Measurements from ENCODE around the gene MADD. TPM values are rescaled to one million over a fixed set of nuclear protein-coding genes. Genes with fewer than 3 reads are reported as not detected.
A peak's percentile ranks its signal among the peaks of the same experiment; 100 is the strongest.

MADD gene
- total RNA-seq, 2 experiments from 2014 or later, result 58.2 to 62.1 TPM

DNA sequence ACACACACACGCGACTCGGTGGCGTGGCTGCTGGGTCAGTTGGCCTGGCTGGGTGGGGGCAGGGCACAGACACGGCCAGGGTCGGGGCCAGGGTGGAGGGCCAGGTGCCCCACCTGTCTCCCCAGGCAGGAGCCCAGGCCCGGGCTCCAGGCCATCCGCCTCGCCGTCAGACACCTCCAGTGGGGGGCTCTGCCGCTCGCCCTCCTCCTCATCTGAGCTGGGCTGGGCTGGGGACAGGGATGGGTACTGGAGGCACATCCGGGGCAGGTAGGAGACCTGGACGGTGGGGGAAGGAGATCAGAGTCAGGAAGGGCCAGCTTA lies 88.8 kb downstream of the MADD start:
- H3K4me1 Mint-ChIP-seq (ENCODE audit: low read depth), result peaks cover 10% of the 10 kb centered on the region
- ChIA-PET CTCF (no interaction called here), POLR2A (no interaction called here)
- H3K36me3 Mint-ChIP-seq, result no peaks in the 10 kb centered on the region
- no peak overlapping the region for H3K27ac Mint-ChIP-seq
- peaks cover 2% of the 10 kb centered on the region for H3K27me3 Mint-ChIP-seq
- DNase-seq, result no peak
- no peak overlapping the region for H3K4me3 Mint-ChIP-seq
- H3K9me3 Mint-ChIP-seq, result no peaks in the 10 kb centered on the region
- intact Hi-C loops (cut with micrococcal nuclease), result loop anchor here (5.0 kb wide), 1 partner anchor 181 kb away; the partner anchor contains the start of gene ARFGAP2

DNA sequence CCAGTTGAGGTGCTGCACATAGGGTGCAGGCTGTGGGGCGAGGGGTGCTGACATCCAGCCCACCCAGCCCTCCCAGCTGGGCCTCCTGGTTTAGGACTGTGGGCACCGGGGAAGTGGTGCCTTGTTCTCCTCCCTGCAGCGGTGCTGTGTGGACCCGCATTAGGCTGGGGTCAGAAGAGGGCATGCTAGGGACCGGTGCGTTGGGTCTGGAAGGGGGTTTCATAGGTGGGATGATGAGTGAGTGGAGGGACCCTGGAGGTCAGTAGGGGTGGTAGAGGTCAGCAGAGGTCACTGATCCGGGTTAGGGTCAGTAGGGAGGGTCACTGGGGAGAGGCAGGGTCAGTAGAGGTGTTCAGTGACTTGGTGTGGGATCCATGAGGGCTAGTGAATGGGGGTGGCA lies 89.2 kb downstream of the MADD start:
- Mint-ChIP-seq H3K36me3 (no peaks in the 10 kb centered on the region), H3K4me1 (ENCODE audit: low read depth) (peaks cover 10% of the 10 kb centered on the region), H3K27me3 (peaks cover 2% of the 10 kb centered on the region), H3K4me3 (no peak overlapping the region), H3K9me3 (no peaks in the 10 kb centered on the region), H3K27ac (no peak overlapping the region)
- DNase-seq, result no peak
- POLR2A ChIA-PET, result interaction anchor here (0.6 kb wide), 1 partner anchor 38 kb away, joined by 3 read pairs; no protein-coding TSS in a partner anchor
- CTCF ChIA-PET, result interaction anchor here (0.9 kb wide), 1 partner anchor 53 kb away, joined by 3 read pairs; no protein-coding TSS in a partner anchor
- intact Hi-C loops (cut with micrococcal nuclease), result loop anchor here (5.0 kb wide), 1 partner anchor 182 kb away; the partner anchor contains the start of gene ARFGAP2

DNA sequence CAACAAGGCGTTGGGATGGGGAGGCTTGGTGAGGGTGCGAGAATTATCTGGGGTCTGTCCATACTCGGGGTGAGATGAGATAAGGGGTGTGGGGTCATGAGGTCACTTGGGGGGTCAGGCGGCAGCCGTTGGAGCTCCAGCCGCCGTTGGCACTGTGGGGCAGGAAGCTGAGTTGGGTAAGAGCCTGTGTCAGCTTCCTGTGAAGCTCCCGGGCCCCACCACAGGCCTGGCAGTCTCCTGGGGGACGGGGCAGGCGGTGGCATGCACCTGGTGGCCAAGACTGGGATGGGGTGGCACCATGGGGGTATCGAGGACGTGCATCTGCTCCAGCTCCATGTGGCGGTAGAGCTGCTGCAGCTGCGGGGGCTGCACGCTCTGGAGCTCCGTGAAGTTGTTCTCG lies 89.7 kb downstream of the MADD start:
- Mint-ChIP-seq H3K27ac (no peak overlapping the region), H3K4me3 (no peak overlapping the region), H3K9me3 (no peaks in the 10 kb centered on the region), H3K4me1 (ENCODE audit: low read depth) (peaks cover 10% of the 10 kb centered on the region), H3K27me3 (peaks cover 4% of the 10 kb centered on the region), H3K36me3 (no peaks in the 10 kb centered on the region)
- CTCF ChIA-PET, result interaction anchor here (0.9 kb wide), 1 partner anchor 53 kb away, joined by 3 read pairs; no protein-coding TSS in a partner anchor
- DNase-seq, result no peak
- intact Hi-C loops (cut with micrococcal nuclease), result loop anchor here (5.0 kb wide), 1 partner anchor 182 kb away; the partner anchor contains the start of gene ARFGAP2
- POLR2A ChIA-PET, result interaction anchor here (0.6 kb wide), 1 partner anchor 38 kb away, joined by 3 read pairs; no protein-coding TSS in a partner anchor

DNA sequence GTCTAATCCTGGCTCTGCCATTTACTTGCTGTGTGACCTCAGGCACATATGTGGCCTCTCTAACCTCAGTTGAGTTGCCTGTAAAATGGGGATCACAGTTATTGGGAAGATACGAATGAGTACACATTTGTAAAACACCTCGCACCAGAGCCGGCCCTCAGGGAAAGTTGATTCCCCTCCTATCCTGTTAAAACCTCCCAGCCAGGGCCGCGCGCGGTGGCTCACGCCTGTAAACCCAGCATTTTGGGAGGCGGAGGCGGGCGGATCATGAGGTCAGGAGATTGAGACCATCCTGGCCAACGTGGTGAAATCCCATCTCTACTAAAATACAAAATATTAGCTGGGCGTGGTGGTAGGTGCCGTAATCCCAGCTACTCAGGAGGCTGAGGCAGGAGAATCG lies 90.4 kb downstream of the MADD start:
- no peak overlapping the region for H3K4me3 Mint-ChIP-seq
- intact Hi-C loops (cut with micrococcal nuclease), result no loop called here

DNA sequence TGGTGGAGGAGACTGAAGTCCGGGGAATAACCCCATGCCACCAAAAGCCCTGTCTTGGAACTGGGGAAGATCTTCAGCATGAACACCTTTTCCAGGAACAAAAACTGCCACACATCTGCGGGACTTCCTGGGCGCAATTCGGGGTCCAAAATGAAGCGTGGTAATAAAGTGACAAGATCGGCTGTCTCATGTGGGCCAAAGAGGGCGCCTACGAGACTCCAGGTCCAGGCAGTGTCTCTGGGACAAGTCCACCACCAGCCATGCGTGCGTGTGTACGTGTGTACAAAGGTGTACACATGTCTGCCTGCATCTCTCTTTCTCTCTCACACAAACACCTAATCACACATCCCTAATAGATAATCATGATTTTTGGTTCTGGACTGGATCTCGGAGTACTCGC lies 91.5 kb downstream of the MADD start:
- DNase-seq, result no peak
- Mint-ChIP-seq H3K9me3 (no peaks in the 10 kb centered on the region), H3K4me3 (no peak overlapping the region), H3K27me3 (peaks cover 6% of the 10 kb centered on the region), H3K27ac (no peak overlapping the region), H3K4me1 (ENCODE audit: low read depth) (peaks cover 15% of the 10 kb centered on the region), H3K36me3 (no peaks in the 10 kb centered on the region)
- ChIA-PET CTCF (interaction anchor here (1.5 to 1.6 kb wide), 2 partner anchors 12 to 51 kb away, joined by 5 to 9 read pairs; no protein-coding TSS in a partner anchor), POLR2A (no interaction called here)
- intact Hi-C loops (cut with micrococcal nuclease), result no loop called here

More for the DNA sequence above, 90.4 kb downstream of the MADD start:
- Mint-ChIP-seq H3K27me3 (peaks cover 4% of the 10 kb centered on the region), H3K9me3 (no peaks in the 10 kb centered on the region), H3K4me1 (ENCODE audit: low read depth) (peaks cover 10% of the 10 kb centered on the region), H3K27ac (no peak overlapping the region), H3K36me3 (no peaks in the 10 kb centered on the region)
- ChIA-PET CTCF (interaction anchor here (1.5 to 1.6 kb wide), 2 partner anchors 13 to 52 kb away, joined by 5 to 9 read pairs; no protein-coding TSS in a partner anchor), POLR2A (interaction anchor here (0.5 kb wide), 1 partner anchor 173 kb away, joined by 3 read pairs; no protein-coding TSS in a partner anchor)
- DNase-seq, result no peak

DNA sequence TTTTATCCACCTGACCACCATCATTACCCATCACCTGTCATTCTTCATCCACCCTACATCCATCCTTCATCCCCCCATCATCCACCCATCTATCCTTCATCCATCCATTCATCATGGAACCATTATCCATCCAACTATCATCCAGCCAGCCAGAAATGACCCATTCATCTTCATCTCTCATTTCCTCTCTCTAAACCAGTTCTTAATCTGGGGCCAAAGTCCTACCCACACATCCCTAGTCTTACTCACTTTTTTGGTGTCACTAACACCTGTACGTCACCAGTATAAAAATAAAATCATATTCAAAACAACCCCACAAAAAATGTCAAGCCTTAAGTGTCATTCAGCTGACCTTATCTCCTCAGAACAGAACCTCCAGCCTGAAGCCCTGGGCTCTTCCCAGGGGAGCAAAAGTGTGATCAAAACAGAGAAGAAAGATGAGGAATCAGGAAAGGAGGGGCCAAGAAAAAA lies 96.1 kb downstream of the MADD start:
- Mint-ChIP-seq H3K36me3 (no peaks in the 10 kb centered on the region), H3K4me1 (ENCODE audit: low read depth) (peaks cover 20% of the 10 kb centered on the region), H3K27ac (no peak overlapping the region), H3K4me3 (no peak overlapping the region), H3K27me3 (peaks cover 5% of the 10 kb centered on the region), H3K9me3 (no peaks in the 10 kb centered on the region)
- DNase-seq, result no peak
- intact Hi-C loops (cut with micrococcal nuclease), result no loop called here
- ChIA-PET POLR2A (interaction anchor here (0.6 kb wide), 1 partner anchor 95 kb away, joined by 7 read pairs; no protein-coding TSS in a partner anchor), CTCF (no interaction called here)

DNA sequence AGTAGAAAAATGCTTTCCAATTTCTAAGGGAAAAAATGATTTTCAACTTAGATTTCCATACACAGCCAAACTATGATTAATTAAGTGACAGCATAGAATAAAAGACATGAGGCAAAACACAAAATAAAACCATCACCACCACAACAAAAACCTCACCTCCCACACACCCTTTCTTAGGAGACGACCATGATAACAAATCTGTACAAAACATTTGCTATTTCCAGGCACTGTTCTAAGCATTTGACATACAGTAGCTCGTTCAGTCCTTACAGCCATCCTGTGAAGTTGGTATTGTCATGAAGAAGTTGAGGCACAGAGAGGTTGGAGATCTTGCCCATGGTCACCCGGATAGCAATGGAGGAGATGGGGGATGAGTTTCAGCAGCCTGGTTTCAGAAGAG lies 99.7 kb downstream of the MADD start:
- DNase-seq, result peak; percentile 46
- peak overlapping the region; percentile 49 for H3K27ac Mint-ChIP-seq
- H3K36me3 Mint-ChIP-seq, result no peaks in the 10 kb centered on the region
- ChIA-PET CTCF (interaction anchor here (0.6 to 5.2 kb wide), 2 partner anchors 23 to 40 kb away, joined by 3 to 121 read pairs; partner anchors contain the start of gene SLC39A13), POLR2A (no interaction called here)
- peaks cover 27% of the 10 kb centered on the region for H3K4me1 Mint-ChIP-seq (ENCODE audit: low read depth)
- intact Hi-C loops (cut with micrococcal nuclease), result no loop called here
- H3K4me3 Mint-ChIP-seq, result peak overlapping the region; percentile 1
- H3K9me3 Mint-ChIP-seq, result no peaks in the 10 kb centered on the region
- peaks cover 2% of the 10 kb centered on the region for H3K27me3 Mint-ChIP-seq

DNA sequence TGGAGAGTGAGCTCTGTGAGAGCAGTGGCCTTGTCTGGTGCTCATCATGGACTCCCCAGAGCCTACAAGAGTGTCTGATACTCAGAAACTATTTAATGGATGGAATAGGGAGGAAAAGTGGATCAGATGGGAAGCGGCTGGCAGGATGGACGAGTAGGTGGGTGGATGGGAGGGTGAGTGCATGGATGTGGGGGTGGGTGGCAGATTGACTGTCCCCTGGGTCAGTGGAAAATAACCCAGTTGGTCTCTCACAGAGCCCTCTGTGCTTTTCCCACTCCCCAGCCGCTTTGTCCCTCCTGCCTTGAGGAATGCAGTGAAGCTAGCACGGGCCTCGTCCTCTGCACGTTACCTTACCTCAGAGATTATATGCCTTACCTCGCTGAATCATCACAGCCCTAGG lies 102.5 kb downstream of the MADD start:
- Mint-ChIP-seq H3K4me1 (ENCODE audit: low read depth) (peaks cover 22% of the 10 kb centered on the region), H3K4me3 (no peak overlapping the region), H3K27ac (no peak overlapping the region), H3K9me3 (no peaks in the 10 kb centered on the region), H3K36me3 (no peaks in the 10 kb centered on the region), H3K27me3 (no peaks in the 10 kb centered on the region)
- intact Hi-C loops (cut with micrococcal nuclease), result no loop called here
- CTCF ChIA-PET, result interaction anchor here (0.8 to 5.2 kb wide), 4 partner anchors 8 to 206 kb away, joined by 3 to 121 read pairs (median 23); partner anchors contain the start of genes KBTBD4, NDUFS3 and SLC39A13
- POLR2A ChIA-PET, result interaction anchor here (0.6 kb wide), 1 partner anchor 238 kb away, joined by 3 read pairs; no protein-coding TSS in a partner anchor
- DNase-seq, result no peak

DNA sequence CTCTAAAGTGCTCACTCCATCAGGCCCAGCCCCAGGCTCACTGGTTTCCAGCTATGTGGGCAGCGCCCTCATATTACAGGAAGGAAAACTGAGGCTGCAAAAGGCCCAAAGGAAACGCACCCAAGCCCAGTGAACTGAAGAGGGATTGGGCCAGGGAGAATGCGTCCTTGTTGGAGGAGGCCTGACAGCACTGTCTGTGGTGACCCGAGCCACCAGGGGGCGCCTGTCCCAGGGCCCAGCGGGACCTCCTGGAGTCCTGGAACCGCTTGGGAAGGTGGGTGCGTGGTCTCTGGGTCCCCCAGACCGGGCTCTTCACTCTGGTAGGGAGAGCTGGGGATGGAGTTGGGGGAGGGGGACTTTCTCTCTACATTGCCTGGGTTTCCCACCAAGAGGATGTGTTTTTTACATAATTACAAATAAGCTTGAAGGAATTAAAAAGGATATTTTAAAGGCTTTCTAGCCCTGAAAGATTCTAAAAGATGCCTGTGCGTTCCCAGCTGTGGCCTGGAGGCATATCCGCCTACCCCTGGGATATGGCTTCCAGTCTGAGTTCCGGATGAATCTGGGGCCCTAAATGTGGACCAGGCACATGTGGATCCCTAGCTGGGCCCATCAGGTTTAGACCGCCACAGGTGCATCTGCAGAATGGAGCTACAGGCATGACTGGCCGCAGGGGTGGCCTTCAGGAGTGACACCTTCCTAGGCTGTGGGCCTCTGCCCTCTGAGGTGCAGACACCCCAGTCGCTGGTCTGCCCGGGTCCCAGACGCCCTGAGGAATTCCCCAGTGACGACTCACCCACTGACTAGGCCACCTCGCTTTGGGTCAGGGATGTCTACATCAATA lies 104.2 kb downstream of the MADD start:
- Mint-ChIP-seq H3K36me3 (no peaks in the 10 kb centered on the region), H3K4me1 (ENCODE audit: low read depth) (peaks cover 18% of the 10 kb centered on the region), H3K9me3 (no peaks in the 10 kb centered on the region), H3K27me3 (no peaks in the 10 kb centered on the region), H3K4me3 (no peak overlapping the region), H3K27ac (peak overlapping the region; percentile 23)
- POLR2A ChIA-PET, result interaction anchor here (1.4 kb wide), 1 partner anchor 35 kb away, joined by 4 read pairs; no protein-coding TSS in a partner anchor
- CTCF ChIA-PET, result interaction anchor here (0.5 to 5.2 kb wide), 43 partner anchors 11 to 1015 kb away, joined by 3 to 121 read pairs (median 4); partner anchors contain the start of genes PSMC3 and SLC39A13
- DNase-seq, result peak; percentile 88
- intact Hi-C loops (cut with micrococcal nuclease), result loop anchor here (1.0 to 2.0 kb wide), 3 partner anchors 34 to 479 kb away; partner anchors contain the start of gene SLC39A13

DNA sequence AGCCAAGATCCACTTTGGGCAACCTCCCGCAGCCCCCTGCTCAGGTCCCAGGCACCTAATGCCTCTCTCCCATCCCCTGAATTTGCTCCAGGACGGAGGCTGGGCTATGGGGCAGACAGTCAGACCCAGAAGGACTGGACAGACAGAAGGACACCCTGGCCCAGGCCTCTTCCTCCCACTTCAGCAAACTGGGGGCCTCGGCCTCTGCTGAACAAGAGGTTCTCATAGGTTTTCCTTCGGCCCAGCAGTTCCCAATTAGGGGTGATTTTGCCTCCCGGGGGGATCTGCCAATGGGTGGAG lies 104.7 kb downstream of the MADD start:
- no peak overlapping the region for H3K27ac Mint-ChIP-seq
- H3K27me3 Mint-ChIP-seq, result no peaks in the 10 kb centered on the region

DNA sequence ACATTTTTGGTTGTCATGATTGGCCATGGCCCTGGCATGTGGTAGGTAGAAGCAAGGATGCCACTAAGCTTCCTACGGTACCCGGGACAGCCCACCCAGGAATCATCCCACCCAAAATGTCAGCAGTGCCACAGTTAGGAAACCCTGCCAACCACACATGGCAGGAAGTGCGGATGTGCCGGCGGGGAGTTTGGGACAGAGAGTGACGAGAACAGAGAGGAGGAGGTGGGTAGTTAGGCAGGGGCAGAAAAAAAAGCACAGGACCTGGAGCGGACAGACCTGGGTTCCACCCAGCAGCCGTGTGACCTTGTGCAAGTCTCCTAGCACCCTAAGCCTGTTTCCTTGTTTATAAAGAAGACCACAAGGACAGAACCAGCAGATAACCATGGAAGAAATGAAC lies 105.1 kb downstream of the MADD start:
- intact Hi-C loops (cut with micrococcal nuclease), result loop anchor here (2.0 kb wide), 2 partner anchors 80 to 478 kb away; no protein-coding TSS in a partner anchor
- Mint-ChIP-seq H3K9me3 (no peaks in the 10 kb centered on the region), H3K4me3 (no peak overlapping the region), H3K4me1 (ENCODE audit: low read depth) (peaks cover 9% of the 10 kb centered on the region), H3K27me3 (no peaks in the 10 kb centered on the region), H3K27ac (no peak overlapping the region), H3K36me3 (no peaks in the 10 kb centered on the region)
- no peak for DNase-seq
- POLR2A ChIA-PET, result no interaction called here
- CTCF ChIA-PET, result interaction anchor here (0.5 to 5.2 kb wide), 15 partner anchors 14 to 1016 kb away, joined by 3 to 121 read pairs (median 4); partner anchors contain the start of genes PSMC3 and SLC39A13

More for the DNA sequence above, 104.7 kb downstream of the MADD start:
- intact Hi-C loops (cut with micrococcal nuclease), result loop anchor here (1.0 to 2.0 kb wide), 3 partner anchors 34 to 478 kb away; partner anchors contain the start of gene SLC39A13
- no peak for DNase-seq
- ChIA-PET POLR2A (interaction anchor here (1.4 kb wide), 1 partner anchor 35 kb away, joined by 4 read pairs; no protein-coding TSS in a partner anchor), CTCF (interaction anchor here (0.5 to 5.2 kb wide), 37 partner anchors 11 to 1015 kb away, joined by 3 to 121 read pairs (median 4); partner anchors contain the start of genes PSMC3 and SLC39A13)
- Mint-ChIP-seq H3K4me3 (no peak overlapping the region), H3K4me1 (ENCODE audit: low read depth) (peaks cover 12% of the 10 kb centered on the region), H3K9me3 (no peaks in the 10 kb centered on the region), H3K36me3 (no peaks in the 10 kb centered on the region)

Measured in activated CD4-positive, alpha-beta memory T cell treated with anti-CD3 and anti-CD28 coated beads for 36 hours (primary cell).